WTC11 (cell line): ENCODE measurements around the gene RASAL3.

ENCODE experiments used
- CTCF ChIP-seq: fragments of 200-600 bp; IDR thresholded peaks from 2 replicates; pipeline ENCODE4 v1.8.0; 2022; ENCODE audit warnings: antibody characterized with exemption
- FOXK1 ChIP-seq: sonication (generic); formaldehyde crosslinking; IDR thresholded peaks from 2 replicates; pipeline ENCODE4 v1.8.0; 2022; ENCODE audit warnings: mild to moderate bottlenecking, moderate library complexity, missing genetic modification reagents
- JUN ChIP-seq: sonication (generic); formaldehyde crosslinking; IDR thresholded peaks from 2 replicates; pipeline ENCODE4 v1.8.0; 2023; ENCODE audit warnings: mild to moderate bottlenecking, missing genetic modification reagents
- MXD4 ChIP-seq: fragments of 250-450 bp; sonication (Bioruptor Pico); IDR thresholded peaks from 2 replicates; pipeline ENCODE4 v1.8.0; 2021; ENCODE audit warnings: mild to moderate bottlenecking, moderate library complexity, borderline replicate concordance
- NR1H2 ChIP-seq: sonication (generic); formaldehyde crosslinking; IDR thresholded peaks from 2 replicates; pipeline ENCODE4 v1.9.0; 2021; ENCODE audit warnings: mild to moderate bottlenecking, moderate library complexity, missing genetic modification reagents
- ZNF263 ChIP-seq: sonication (generic); formaldehyde crosslinking; IDR thresholded peaks from 2 replicates; pipeline ENCODE4 v1.8.1; 2022; ENCODE audit warnings: low read depth, mild to moderate bottlenecking, moderate library complexity, missing genetic modification reagents
- TF ChIP-seq, protein P1 (sequence below): sonication (generic); formaldehyde crosslinking; IDR thresholded peaks from 2 replicates; pipeline ENCODE4 v1.8.1; 2023; ENCODE audit warnings: mild to moderate bottlenecking, missing genetic modification reagents, moderate library complexity
- TF ChIP-seq, protein P2 (sequence below): sonication (generic); formaldehyde crosslinking; IDR thresholded peaks from 2 replicates; pipeline ENCODE4 v1.8.1; 2023; ENCODE audit warnings: mild to moderate bottlenecking, missing genetic modification reagents
- TF ChIP-seq, protein P3 (sequence below): sonication (generic); formaldehyde crosslinking; IDR thresholded peaks from 2 replicates; pipeline ENCODE4 v1.8.1; 2023; ENCODE audit warnings: mild to moderate bottlenecking, missing genetic modification reagents, borderline replicate concordance

GRCh38 chr19:15450528-15450890, 13.8 kb downstream of the RASAL3 start:
- TF ChIP-seq CTCF (no peak), NR1H2 (no peak), MXD4 (CRISPR knock-in tag) (no peak), FOXK1 (CRISPR knock-in tag) (no peak), JUN (CRISPR knock-in tag) (no peak), ZNF263 (CRISPR knock-in tag) (no peak)
- TF ChIP-seq, protein P1, sequence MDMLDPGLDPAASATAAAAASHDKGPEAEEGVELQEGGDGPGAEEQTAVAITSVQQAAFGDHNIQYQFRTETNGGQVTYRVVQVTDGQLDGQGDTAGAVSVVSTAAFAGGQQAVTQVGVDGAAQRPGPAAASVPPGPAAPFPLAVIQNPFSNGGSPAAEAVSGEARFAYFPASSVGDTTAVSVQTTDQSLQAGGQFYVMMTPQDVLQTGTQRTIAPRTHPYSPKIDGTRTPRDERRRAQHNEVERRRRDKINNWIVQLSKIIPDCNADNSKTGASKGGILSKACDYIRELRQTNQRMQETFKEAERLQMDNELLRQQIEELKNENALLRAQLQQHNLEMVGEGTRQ (CRISPR knock-in tag): no peak
- TF ChIP-seq, protein P2, sequence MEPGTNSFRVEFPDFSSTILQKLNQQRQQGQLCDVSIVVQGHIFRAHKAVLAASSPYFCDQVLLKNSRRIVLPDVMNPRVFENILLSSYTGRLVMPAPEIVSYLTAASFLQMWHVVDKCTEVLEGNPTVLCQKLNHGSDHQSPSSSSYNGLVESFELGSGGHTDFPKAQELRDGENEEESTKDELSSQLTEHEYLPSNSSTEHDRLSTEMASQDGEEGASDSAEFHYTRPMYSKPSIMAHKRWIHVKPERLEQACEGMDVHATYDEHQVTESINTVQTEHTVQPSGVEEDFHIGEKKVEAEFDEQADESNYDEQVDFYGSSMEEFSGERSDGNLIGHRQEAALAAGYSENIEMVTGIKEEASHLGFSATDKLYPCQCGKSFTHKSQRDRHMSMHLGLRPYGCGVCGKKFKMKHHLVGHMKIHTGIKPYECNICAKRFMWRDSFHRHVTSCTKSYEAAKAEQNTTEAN (CRISPR knock-in tag): no peak
- TF ChIP-seq, protein P3, sequence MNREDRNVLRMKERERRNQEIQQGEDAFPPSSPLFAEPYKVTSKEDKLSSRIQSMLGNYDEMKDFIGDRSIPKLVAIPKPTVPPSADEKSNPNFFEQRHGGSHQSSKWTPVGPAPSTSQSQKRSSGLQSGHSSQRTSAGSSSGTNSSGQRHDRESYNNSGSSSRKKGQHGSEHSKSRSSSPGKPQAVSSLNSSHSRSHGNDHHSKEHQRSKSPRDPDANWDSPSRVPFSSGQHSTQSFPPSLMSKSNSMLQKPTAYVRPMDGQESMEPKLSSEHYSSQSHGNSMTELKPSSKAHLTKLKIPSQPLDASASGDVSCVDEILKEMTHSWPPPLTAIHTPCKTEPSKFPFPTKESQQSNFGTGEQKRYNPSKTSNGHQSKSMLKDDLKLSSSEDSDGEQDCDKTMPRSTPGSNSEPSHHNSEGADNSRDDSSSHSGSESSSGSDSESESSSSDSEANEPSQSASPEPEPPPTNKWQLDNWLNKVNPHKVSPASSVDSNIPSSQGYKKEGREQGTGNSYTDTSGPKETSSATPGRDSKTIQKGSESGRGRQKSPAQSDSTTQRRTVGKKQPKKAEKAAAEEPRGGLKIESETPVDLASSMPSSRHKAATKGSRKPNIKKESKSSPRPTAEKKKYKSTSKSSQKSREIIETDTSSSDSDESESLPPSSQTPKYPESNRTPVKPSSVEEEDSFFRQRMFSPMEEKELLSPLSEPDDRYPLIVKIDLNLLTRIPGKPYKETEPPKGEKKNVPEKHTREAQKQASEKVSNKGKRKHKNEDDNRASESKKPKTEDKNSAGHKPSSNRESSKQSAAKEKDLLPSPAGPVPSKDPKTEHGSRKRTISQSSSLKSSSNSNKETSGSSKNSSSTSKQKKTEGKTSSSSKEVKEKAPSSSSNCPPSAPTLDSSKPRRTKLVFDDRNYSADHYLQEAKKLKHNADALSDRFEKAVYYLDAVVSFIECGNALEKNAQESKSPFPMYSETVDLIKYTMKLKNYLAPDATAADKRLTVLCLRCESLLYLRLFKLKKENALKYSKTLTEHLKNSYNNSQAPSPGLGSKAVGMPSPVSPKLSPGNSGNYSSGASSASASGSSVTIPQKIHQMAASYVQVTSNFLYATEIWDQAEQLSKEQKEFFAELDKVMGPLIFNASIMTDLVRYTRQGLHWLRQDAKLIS: no peak
